ENCODE data around the gene MRNIP.
"Not testable (repeated sequence)": the region's sequence is repeated elsewhere in the genome, so short reads cannot be mapped to it uniquely, and the experiment has no call there.

Gene MRNIP

GRCh38 chr5:179860301-179860700, 1.7 kb upstream of the MRNIP start:
- TF ChIP-seq POLR2A (IDR thresholded peaks at IDR 0.05; ENCODE audit: low read depth, low read length), result no peak
- FAIRE-seq (no peak), DNase-seq (ENCODE audit: insufficient read length, low spot score) (no peak)

GRCh38 chr5:179858241-179858585, 404 bp downstream of the MRNIP start:
- no peak for TF ChIP-seq POLR2A (IDR thresholded peaks at IDR 0.05; ENCODE audit: low read depth, low read length)
- DNase-seq (ENCODE audit: insufficient read length, low spot score) (peak; percentile 63), FAIRE-seq (no peak)

GRCh38 chr5:179854356-179854755, 4.3 kb downstream of the MRNIP start:
- DNase-seq (ENCODE audit: insufficient read length, low spot score), result no peak
- TF ChIP-seq POLR2A (IDR thresholded peaks at IDR 0.05; ENCODE audit: low read depth, low read length), result no peak
- FAIRE-seq, result no peak

GRCh38 chr5:179852993-179853547, 5.5 kb downstream of the MRNIP start:
- DNase-seq (ENCODE audit: insufficient read length, low spot score), result no peak
- TF ChIP-seq POLR2A (IDR thresholded peaks at IDR 0.05; ENCODE audit: low read depth, low read length), result no peak
- FAIRE-seq, result no peak

GRCh38 chr5:179841621-179842020, 17.0 kb downstream of the MRNIP start:
- no peak for TF ChIP-seq POLR2A (IDR thresholded peaks at IDR 0.05; ENCODE audit: low read depth, low read length)
- FAIRE-seq (no peak), DNase-seq (ENCODE audit: insufficient read length, low spot score) (no peak)

- no peak for TF ChIP-seq POLR2A (IDR thresholded peaks at IDR 0.05; ENCODE audit: low read depth, low read length)
- DNase-seq (ENCODE audit: insufficient read length, low spot score) (no peak), FAIRE-seq (no peak)
Observed at GRCh38 chr5:179840766-179841165, 17.9 kb downstream of the MRNIP start.

GRCh38 chr5:179840321-179840720, 18.3 kb downstream of the MRNIP start:
- DNase-seq (ENCODE audit: insufficient read length, low spot score) (no peak), FAIRE-seq (no peak)
- TF ChIP-seq POLR2A (IDR thresholded peaks at IDR 0.05; ENCODE audit: low read depth, low read length), result no peak

GRCh38 chr5:179839328-179840256, 19.0 kb downstream of the MRNIP start:
- TF ChIP-seq POLR2A (IDR thresholded peaks at IDR 0.05; ENCODE audit: low read depth, low read length), result no peak
- DNase-seq (ENCODE audit: insufficient read length, low spot score) (no peak), FAIRE-seq (no peak)

GRCh38 chr5:179837076-179838011, 21.3 kb downstream of the MRNIP start:
- DNase-seq (ENCODE audit: insufficient read length, low spot score) (no peak), FAIRE-seq (no peak)
- TF ChIP-seq POLR2A (IDR thresholded peaks at IDR 0.05; ENCODE audit: low read depth, low read length), result no peak

- DNase-seq (ENCODE audit: insufficient read length, low spot score) (no peak), FAIRE-seq (no peak)
- no peak for TF ChIP-seq POLR2A (IDR thresholded peaks at IDR 0.05; ENCODE audit: low read depth, low read length)
Observed at GRCh38 chr5:179836225-179837019, 22.2 kb downstream of the MRNIP start.

GRCh38 chr5:179834871-179835270, 23.7 kb downstream of the MRNIP start:
- not testable (repeated sequence) for FAIRE-seq

GRCh38 chr5:179834120-179834519, 24.5 kb downstream of the MRNIP start:
- DNase-seq (ENCODE audit: insufficient read length, low spot score), result no peak
- TF ChIP-seq POLR2A (IDR thresholded peaks at IDR 0.05; ENCODE audit: low read depth, low read length), result no peak
- no peak for FAIRE-seq

More at GRCh38 chr5:179834871-179835270, 23.7 kb downstream of the MRNIP start:
- not testable (repeated sequence) for DNase-seq (ENCODE audit: insufficient read length, low spot score)

- TF ChIP-seq POLR2A (IDR thresholded peaks at IDR 0.05; ENCODE audit: low read depth, low read length), result no peak
- no peak for DNase-seq (ENCODE audit: insufficient read length, low spot score)
- FAIRE-seq, result no peak
Observed at GRCh38 chr5:179833709-179834070, 24.9 kb downstream of the MRNIP start.
